ENCODE data around the gene IGFN1. TPM values are rescaled to one million over a fixed set of nuclear protein-coding genes. Genes with fewer than 3 reads are reported as not detected.

The IGFN1 gene
- total RNA-seq, 2 experiments from 2014 or later, result not detected

DNA sequence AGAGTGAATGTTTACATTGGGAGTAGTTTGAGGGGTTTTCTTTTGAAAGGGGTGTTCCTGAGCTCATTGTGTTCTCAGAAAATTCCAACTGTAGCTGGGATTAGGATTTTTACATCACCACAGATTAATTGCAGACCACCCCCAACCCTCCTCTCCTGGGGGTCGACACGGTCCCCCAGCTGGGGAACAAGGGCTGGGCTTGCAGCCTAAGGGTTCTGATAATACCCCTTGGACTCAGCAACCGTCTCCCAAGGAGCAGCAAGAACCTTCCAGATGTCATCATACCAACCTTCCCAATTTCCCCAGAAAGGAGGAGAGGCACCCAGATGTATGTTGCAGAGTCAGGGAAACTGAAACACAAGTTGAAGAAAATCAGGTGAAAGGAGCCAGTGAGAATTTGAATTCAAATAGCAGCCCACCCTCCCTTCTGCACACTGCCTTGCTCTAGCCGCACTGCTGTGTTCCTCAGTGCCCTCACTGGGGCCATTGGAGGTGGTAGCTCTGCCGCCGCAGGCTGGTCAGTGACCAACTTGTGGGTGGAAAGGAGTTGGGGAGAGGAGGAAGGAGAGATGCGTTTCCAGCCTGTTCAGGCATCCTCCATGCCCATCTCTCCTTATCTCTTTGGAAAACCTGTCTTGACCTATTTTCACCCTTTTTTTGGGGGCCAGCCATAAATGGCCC lies 14.7 kb upstream of the IGFN1 start:
- POLR2A ChIA-PET, result no interaction called here
- DNase-seq (no peak), ATAC-seq (no peak)
- intact Hi-C loops (cut with DNase I, micrococcal nuclease), result no loop called here
- CTCF ChIA-PET, result interaction anchor here (0.6 to 0.7 kb wide), 2 partner anchors 17 to 459 kb away, joined by 3 read pairs; no protein-coding TSS in a partner anchor
- Mint-ChIP-seq H3K27me3 (peaks cover 26% of the 10 kb centered on the region), H3K27ac (no peak overlapping the region), H3K4me3 (no peak overlapping the region), H3K36me3 (ENCODE audit: low read depth) (no peaks in the 10 kb centered on the region), H3K9me3 (ENCODE audit: low read depth) (no peaks in the 10 kb centered on the region), H3K4me1 (peaks cover 15% of the 10 kb centered on the region)

DNA sequence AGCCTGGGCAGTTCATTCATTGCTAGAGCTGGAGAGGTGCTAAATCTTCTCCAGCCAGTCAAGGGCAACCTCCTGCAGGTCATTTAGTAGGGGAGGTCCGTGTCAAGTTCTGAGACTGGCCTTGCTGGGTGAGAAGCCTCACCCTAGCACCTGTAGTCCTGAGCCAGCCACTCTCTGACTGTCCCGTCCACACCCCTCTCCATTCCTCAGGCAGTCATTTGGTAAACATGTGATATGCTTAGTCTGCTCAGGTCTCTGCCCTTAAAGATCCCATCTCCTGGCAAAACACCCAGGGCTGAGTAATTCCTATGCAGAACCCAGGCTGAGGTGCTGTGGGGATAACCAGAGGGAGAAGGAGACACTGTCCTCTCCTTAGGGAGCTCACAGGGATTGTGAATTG lies 13.7 kb upstream of the IGFN1 start:
- DNase-seq (no peak), ATAC-seq (no peak)
- no peaks in the 10 kb centered on the region for H3K36me3 Mint-ChIP-seq (ENCODE audit: low read depth)
- no peak overlapping the region for H3K27ac Mint-ChIP-seq
- H3K27me3 Mint-ChIP-seq, result peaks cover 33% of the 10 kb centered on the region
- intact Hi-C loops (cut with DNase I, micrococcal nuclease), result no loop called here
- ChIA-PET POLR2A (no interaction called here), CTCF (interaction anchor here (0.7 kb wide), 1 partner anchor 265 kb away, joined by 3 read pairs; no protein-coding TSS in a partner anchor)
- no peak overlapping the region for H3K4me3 Mint-ChIP-seq
- peaks cover 10% of the 10 kb centered on the region for H3K4me1 Mint-ChIP-seq
- H3K9me3 Mint-ChIP-seq (ENCODE audit: low read depth), result no peaks in the 10 kb centered on the region

DNA sequence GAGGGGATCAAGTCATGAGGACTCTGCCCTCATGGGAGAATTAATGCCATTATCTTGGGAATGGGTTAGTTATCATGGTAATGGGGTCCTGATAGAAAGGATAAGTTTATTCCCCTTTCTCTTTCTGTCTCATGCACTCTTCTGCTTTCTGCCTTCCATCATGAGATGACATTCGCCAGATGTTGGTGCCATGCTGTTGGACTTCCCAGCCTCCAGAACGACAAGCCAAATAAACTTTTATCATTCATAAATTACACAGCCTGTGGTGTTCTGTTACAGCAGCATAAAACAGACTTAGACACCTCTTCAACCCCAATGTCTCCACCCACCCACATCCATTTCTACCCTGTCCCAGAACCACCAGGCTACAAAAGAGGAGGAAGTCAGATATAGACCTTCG lies 11.9 kb upstream of the IGFN1 start:
- Mint-ChIP-seq H3K4me1 (no peaks in the 10 kb centered on the region), H3K4me3 (no peak overlapping the region), H3K27ac (no peak overlapping the region), H3K27me3 (peaks cover 34% of the 10 kb centered on the region), H3K9me3 (ENCODE audit: low read depth) (no peaks in the 10 kb centered on the region), H3K36me3 (ENCODE audit: low read depth) (no peaks in the 10 kb centered on the region)
- ChIA-PET CTCF (interaction anchor here (0.7 to 1.3 kb wide), 2 partner anchors 10 to 252 kb away, joined by 3 to 4 read pairs; no protein-coding TSS in a partner anchor), POLR2A (no interaction called here)
- DNase-seq, result no peak
- intact Hi-C loops (cut with DNase I, micrococcal nuclease), result no loop called here
- ATAC-seq, result no peak

DNA sequence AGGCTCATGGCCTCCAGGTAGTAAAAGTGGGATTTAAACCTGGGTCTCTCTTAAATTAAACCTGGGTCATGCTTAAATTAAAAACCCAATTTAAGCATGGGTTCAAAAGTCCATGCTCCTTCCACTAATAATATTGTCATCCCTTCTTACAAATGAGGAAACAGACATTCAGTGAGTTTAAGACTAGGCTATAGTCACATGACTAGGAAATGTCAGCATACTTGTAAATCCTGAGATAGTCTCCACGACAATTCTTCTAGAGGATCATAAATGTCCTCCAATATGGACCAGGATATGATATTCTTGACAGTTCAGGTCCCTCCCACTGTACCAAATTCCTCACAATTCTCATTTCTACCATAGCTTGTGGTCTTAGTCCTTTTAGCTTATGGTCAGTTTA lies 10.5 kb upstream of the IGFN1 start:
- intact Hi-C loops (cut with DNase I, micrococcal nuclease), result no loop called here
- DNase-seq (no peak), ATAC-seq (no peak)
- no peaks in the 10 kb centered on the region for H3K36me3 Mint-ChIP-seq (ENCODE audit: low read depth)
- no peaks in the 10 kb centered on the region for H3K9me3 Mint-ChIP-seq (ENCODE audit: low read depth)
- no peak overlapping the region for H3K27ac Mint-ChIP-seq
- no peak overlapping the region for H3K4me3 Mint-ChIP-seq
- H3K4me1 Mint-ChIP-seq, result no peaks in the 10 kb centered on the region
- ChIA-PET CTCF (no interaction called here), POLR2A (no interaction called here)
- peaks cover 41% of the 10 kb centered on the region for H3K27me3 Mint-ChIP-seq

DNA sequence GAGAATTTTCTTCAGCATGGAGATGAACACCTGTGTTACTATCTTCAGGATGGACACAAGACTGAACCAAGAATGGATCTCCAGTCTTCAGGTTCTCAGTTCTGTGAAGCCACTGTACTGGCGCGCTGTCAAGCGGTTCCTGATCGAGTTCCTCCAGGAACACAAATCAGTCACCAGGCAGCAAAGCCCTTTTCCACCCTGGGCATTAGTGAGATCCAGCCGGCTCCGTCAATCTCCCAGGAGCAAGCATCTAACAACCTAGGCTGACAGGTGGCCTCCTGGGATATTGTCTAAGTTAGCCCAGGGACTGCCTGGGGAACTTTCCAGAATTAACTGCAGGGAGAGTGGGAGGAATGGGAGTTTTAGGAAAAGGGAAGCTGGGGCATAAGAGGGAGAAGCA lies 9.7 kb upstream of the IGFN1 start:
- Mint-ChIP-seq H3K4me3 (no peak overlapping the region), H3K27ac (no peak overlapping the region), H3K36me3 (ENCODE audit: low read depth) (no peaks in the 10 kb centered on the region), H3K9me3 (ENCODE audit: low read depth) (no peaks in the 10 kb centered on the region), H3K27me3 (peaks cover 37% of the 10 kb centered on the region), H3K4me1 (no peaks in the 10 kb centered on the region)
- DNase-seq (no peak), ATAC-seq (no peak)
- CTCF ChIA-PET, result interaction anchor here (0.6 kb wide), 1 partner anchor 17 kb away, joined by 3 read pairs; no protein-coding TSS in a partner anchor
- POLR2A ChIA-PET, result no interaction called here
- intact Hi-C loops (cut with DNase I, micrococcal nuclease), result no loop called here

DNA sequence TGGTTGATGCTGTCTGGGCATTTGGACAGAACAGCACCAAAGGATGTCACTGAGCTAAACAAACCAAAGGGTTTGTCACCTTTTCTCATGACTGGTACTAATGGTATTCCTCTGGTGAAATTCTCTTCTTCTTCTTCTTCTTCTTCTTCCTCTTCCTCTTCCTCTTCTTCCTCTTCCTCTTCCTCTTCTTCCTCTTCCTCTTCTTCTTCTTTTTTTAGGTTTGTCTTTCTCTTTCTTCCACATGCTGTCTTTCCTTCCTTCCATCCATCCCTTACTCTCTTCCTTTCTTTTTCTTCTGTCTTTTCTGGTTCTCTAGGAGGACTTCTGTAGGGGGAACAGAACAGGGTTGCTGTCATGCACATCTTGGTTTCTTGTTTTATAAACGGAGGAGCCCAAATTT lies 9.3 kb upstream of the IGFN1 start:
- CTCF ChIA-PET, result interaction anchor here (0.6 kb wide), 1 partner anchor 18 kb away, joined by 3 read pairs; no protein-coding TSS in a partner anchor
- Mint-ChIP-seq H3K4me1 (no peaks in the 10 kb centered on the region), H3K27ac (no peak overlapping the region), H3K4me3 (no peak overlapping the region), H3K27me3 (peaks cover 37% of the 10 kb centered on the region), H3K36me3 (ENCODE audit: low read depth) (no peaks in the 10 kb centered on the region), H3K9me3 (ENCODE audit: low read depth) (no peaks in the 10 kb centered on the region)
- intact Hi-C loops (cut with DNase I, micrococcal nuclease), result no loop called here
- no peak for ATAC-seq
- no peak for DNase-seq
- POLR2A ChIA-PET, result no interaction called here

DNA sequence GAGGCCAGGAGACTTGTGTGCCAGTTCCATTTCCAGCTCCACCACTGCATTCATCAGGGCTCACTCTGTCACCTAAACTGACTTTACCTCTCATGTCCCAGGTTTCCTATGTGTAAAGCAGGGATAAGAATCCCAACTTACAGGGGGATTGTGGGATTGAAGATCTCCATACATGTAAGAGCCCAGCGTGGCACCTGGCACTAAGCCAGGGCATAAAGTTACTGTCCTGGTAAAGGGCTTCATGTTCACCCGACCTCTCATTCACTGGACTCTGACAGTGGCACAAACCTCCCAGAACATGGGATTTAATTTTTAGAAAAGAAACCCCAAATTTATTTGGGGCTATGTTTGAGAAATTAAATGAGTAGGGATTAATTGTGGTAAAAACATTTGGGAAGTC lies 8.9 kb upstream of the IGFN1 start:
- intact Hi-C loops (cut with DNase I, micrococcal nuclease), result no loop called here
- Mint-ChIP-seq H3K36me3 (ENCODE audit: low read depth) (no peaks in the 10 kb centered on the region), H3K4me1 (no peaks in the 10 kb centered on the region), H3K4me3 (no peak overlapping the region), H3K9me3 (ENCODE audit: low read depth) (no peaks in the 10 kb centered on the region), H3K27me3 (peaks cover 37% of the 10 kb centered on the region), H3K27ac (no peak overlapping the region)
- DNase-seq (no peak), ATAC-seq (no peak)
- CTCF ChIA-PET, result interaction anchor here (0.6 kb wide), 1 partner anchor 18 kb away, joined by 3 read pairs; no protein-coding TSS in a partner anchor
- POLR2A ChIA-PET, result no interaction called here

DNA sequence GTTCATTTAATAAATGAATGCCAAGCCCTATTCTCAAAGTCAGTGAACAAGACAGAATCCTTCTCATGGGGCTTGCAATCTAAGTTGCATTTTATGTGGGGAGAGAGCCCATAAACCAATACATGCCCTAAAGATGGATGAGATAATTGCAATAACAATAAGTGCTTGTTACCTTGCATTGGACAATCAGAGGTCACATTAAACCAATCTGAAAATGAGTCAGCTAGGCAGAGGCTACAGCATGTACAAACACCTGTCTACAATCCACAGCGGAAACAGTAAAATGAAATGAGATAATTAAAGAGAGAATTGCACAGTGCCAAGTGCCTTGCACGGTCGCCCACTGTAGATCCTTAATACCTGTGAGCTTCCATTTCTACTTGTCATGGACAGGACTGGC lies 7.4 kb upstream of the IGFN1 start:
- ChIA-PET POLR2A (no interaction called here), CTCF (interaction anchor here (0.5 kb wide), 1 partner anchor 48 kb away, joined by 3 read pairs; no protein-coding TSS in a partner anchor)
- Mint-ChIP-seq H3K4me3 (no peak overlapping the region), H3K4me1 (no peaks in the 10 kb centered on the region), H3K27me3 (peaks cover 32% of the 10 kb centered on the region), H3K36me3 (ENCODE audit: low read depth) (no peaks in the 10 kb centered on the region), H3K9me3 (ENCODE audit: low read depth) (no peaks in the 10 kb centered on the region), H3K27ac (no peak overlapping the region)
- DNase-seq, result no peak
- no peak for ATAC-seq
- intact Hi-C loops (cut with DNase I, micrococcal nuclease), result no loop called here

DNA sequence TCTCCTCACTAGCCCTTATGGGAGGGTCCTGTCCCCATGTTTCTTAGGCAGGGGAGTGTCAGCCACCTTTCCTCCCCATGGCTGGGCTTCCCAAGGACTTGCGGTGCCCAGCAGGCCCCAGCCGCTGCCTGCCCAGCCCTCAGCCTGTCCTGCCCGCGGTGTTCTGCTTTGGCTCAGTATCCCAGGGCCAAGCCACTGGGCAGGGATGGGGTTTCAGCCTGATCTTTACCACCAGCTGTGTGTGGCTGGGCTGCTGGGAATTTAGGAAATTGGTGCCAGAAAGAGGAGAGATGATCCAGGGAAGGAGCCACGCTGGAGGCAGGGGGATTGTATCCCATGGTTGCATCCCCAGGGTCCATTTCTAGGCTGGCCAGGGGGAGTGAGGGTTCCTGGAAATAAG lies 6.9 kb upstream of the IGFN1 start:
- no peaks in the 10 kb centered on the region for H3K4me1 Mint-ChIP-seq
- H3K27me3 Mint-ChIP-seq, result peaks cover 31% of the 10 kb centered on the region
- ATAC-seq (no peak), DNase-seq (no peak)
- no peaks in the 10 kb centered on the region for H3K36me3 Mint-ChIP-seq (ENCODE audit: low read depth)
- no peak overlapping the region for H3K27ac Mint-ChIP-seq
- H3K9me3 Mint-ChIP-seq (ENCODE audit: low read depth), result no peaks in the 10 kb centered on the region
- ChIA-PET CTCF (interaction anchor here (0.5 kb wide), 1 partner anchor 49 kb away, joined by 3 read pairs; no protein-coding TSS in a partner anchor), POLR2A (no interaction called here)
- H3K4me3 Mint-ChIP-seq, result no peak overlapping the region
- intact Hi-C loops (cut with DNase I, micrococcal nuclease), result no loop called here

DNA sequence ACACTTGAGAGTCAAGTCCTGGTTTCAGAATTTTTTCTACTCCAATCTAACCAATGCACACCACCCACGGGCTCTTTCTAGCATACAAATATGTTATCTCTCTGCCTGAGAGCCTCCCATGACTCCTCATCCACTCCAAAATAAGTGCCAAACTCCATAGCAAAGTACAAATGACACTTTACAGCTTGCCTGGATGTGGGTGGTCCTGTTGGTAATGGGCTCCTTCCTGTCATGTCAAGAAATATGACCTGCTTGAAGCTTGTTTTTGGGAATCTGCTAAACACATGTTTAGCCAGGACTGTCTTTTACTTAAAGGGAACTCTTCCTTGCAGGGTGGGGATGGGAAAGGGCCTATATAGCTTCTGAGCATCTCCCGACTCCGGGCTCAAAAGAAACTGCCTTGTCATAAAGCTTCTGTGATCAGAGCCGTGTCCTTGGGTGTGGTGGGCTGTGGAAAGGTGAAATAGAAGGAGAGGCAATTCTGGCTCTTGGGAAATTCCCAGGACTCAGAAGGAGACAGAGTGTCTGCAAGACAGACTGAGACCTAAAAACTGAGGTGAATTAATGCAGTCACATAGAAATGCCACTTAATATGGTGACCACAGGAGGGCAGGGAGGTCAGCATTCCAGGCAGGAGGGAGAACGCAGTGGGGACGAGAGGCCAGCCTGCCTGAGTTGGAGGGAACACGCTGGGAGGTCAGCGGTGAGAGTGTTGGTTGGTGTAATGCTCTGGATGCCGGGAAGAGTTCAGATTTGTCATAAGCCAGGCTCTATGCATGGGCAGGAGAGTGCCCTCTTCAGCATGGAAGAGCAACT lies 6.1 kb upstream of the IGFN1 start:
- Mint-ChIP-seq H3K27me3 (peaks cover 26% of the 10 kb centered on the region), H3K4me1 (no peaks in the 10 kb centered on the region)
- DNase-seq, result peak; percentile 14

DNA sequence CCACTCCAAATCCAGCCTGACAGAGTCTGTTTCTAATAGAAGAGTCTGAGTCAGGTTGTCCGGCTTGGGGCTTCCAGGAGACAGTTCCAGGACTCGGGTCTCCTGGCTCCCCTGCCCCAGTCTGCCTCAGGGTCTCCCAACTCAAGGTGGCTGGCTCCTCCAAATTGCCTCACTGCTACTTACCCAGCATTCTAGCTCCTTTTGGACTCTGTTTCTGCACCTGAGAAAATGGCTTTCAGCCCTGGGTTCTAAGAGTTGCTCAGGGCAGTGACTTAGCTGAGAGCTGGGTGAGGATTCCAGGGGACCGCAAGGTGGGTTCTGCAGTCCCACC lies 5.5 kb upstream of the IGFN1 start:
- no peak overlapping the region for H3K27ac Mint-ChIP-seq

More for the DNA sequence above, 6.1 kb upstream of the IGFN1 start:
- intact Hi-C loops (cut with DNase I, micrococcal nuclease), result no loop called here
- H3K9me3 Mint-ChIP-seq (ENCODE audit: low read depth), result no peaks in the 10 kb centered on the region
- no peaks in the 10 kb centered on the region for H3K36me3 Mint-ChIP-seq (ENCODE audit: low read depth)
- CTCF ChIA-PET, result interaction anchor here (0.7 kb wide), 2 partner anchors 366 to 798 kb away, joined by 3 read pairs; no protein-coding TSS in a partner anchor
- ATAC-seq, result peak; percentile 75
- H3K4me3 Mint-ChIP-seq, result no peak overlapping the region
- POLR2A ChIA-PET, result no interaction called here
- no peak overlapping the region for H3K27ac Mint-ChIP-seq

More for the DNA sequence above, 5.5 kb upstream of the IGFN1 start:
- H3K4me3 Mint-ChIP-seq, result no peak overlapping the region
- ChIA-PET CTCF (interaction anchor here (0.6 to 0.7 kb wide), 2 partner anchors 265 to 366 kb away, joined by 3 read pairs; no protein-coding TSS in a partner anchor), POLR2A (no interaction called here)
- no peaks in the 10 kb centered on the region for H3K36me3 Mint-ChIP-seq (ENCODE audit: low read depth)
- intact Hi-C loops (cut with DNase I, micrococcal nuclease), result no loop called here
- ATAC-seq, result no peak
- H3K9me3 Mint-ChIP-seq (ENCODE audit: low read depth), result no peaks in the 10 kb centered on the region
- H3K4me1 Mint-ChIP-seq, result no peaks in the 10 kb centered on the region
- no peak for DNase-seq
- peaks cover 25% of the 10 kb centered on the region for H3K27me3 Mint-ChIP-seq

Measured in activated CD4-positive, alpha-beta T cell treated with anti-CD3 and anti-CD28 coated beads for 36 hours (primary cell).